ENCODE results near the gene TAF5L. TPM values are rescaled to one million over a fixed set of nuclear protein-coding genes. Genes with fewer than 3 reads are reported as not detected.
A peak's percentile ranks its signal among the peaks of the same experiment; 100 is the strongest.

Gene TAF5L
- total RNA-seq, 1 donor from 2014 or later = 21.7 TPM

DNA sequence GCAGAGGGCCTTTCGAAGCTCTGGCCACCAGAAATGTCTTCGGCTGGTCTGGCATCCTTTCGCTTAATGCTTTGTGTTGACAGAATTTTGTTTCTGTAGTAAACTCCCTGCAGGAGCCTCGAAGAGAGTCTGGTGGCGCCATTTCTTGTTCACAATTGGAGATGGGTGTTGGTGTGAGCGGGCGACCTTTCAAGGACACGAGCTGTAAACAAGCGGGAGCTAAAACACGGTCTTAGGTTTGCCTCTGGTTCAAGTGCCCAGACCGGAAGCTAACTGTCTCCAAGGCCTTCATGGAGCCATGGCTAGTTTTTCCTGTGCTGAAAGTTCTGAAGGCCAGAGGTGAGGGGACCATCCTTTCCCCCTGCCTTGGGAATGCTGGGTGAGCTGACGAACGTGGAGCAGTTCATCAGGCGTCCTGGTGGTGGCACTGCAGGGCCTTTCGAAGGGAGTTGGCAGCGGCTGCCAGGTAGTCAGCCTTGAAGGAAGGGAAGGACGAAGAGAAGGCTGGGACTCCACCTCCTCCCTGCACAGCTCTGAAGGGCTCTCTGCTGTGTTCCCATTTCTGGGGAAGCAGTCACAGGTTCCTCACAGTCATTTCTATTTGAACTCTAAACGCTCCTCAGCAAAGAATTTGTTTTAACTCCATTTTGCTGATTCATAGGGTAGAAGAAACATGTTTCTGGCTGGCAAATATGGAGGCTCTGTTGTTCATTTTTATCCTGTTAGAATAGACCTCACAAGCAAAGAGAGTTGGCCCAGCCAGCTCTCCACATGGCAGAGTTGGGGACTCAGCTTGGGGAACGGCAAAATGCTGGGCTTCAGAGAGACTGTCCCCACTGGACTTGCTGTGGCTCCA is 35.3 kb upstream of the TAF5L start:
- TF ChIP-seq, protein P1, sequence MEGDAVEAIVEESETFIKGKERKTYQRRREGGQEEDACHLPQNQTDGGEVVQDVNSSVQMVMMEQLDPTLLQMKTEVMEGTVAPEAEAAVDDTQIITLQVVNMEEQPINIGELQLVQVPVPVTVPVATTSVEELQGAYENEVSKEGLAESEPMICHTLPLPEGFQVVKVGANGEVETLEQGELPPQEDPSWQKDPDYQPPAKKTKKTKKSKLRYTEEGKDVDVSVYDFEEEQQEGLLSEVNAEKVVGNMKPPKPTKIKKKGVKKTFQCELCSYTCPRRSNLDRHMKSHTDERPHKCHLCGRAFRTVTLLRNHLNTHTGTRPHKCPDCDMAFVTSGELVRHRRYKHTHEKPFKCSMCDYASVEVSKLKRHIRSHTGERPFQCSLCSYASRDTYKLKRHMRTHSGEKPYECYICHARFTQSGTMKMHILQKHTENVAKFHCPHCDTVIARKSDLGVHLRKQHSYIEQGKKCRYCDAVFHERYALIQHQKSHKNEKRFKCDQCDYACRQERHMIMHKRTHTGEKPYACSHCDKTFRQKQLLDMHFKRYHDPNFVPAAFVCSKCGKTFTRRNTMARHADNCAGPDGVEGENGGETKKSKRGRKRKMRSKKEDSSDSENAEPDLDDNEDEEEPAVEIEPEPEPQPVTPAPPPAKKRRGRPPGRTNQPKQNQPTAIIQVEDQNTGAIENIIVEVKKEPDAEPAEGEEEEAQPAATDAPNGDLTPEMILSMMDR (IDR thresholded peaks at IDR 0.05) = peak; percentile 84 to 91 (median 85)
- Histone ChIP-seq H3K27me3 (no peaks in the 10 kb centered on the region), H3K4me3 (no peak overlapping the region), H3K4me1 (no peaks in the 10 kb centered on the region), H3K27ac (peak overlapping the region in 1 of 2 donors; percentile 10), H3K9me3 (no peaks in the 10 kb centered on the region), H3K36me3 (peaks cover 0 to 17% of the 10 kb centered on the region in 2 donors)
- intact Hi-C loops (cut with DNase I) = loop anchor here (1.0 to 5.0 kb wide), 3 partner anchors 406 to 649 kb away; partner anchors contain the start of gene GALNT2
- DNase-seq (ENCODE audit: low spot score in 2 of 2) = peak in 1 of 2 donors; percentile 89

DNA sequence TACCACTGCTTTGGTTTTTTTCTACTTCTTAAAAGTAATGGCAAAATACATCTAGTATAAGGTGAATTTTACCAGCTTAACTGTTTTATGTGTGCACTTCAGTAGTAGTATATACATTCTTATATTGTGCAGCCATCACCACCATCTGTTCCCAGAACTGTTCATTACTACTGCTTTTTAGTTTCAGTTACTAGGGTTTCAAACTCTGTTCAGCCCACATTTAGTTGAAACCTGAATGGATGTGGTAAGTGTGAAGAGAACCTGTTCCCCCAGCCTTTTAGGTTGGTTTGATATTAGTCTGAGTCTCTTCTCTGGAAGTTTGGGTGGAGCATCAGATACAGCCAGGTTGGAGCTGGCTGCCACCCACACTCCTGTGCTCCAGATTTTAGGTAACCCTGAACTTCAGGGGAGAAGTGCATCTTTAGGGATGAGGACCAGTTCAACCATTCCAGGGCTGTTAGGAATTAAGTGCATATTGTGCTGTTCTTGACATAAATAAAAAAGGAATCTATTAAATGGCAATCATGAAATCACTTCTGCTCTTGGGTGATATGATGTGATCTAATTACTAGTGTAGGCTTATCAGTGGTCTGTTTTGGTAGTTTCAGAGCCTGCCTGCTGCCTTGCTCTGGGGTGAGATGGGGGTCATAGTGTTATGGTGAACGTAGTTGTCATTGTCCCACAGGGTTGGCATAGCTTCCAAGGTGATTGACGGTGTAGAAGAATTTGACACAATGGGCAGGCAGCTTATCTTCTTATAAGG is 32.3 kb upstream of the TAF5L start:
- H3K36me3 ChIP-seq = peaks cover 16 to 31% of the 10 kb centered on the region in 2 donors
- intact Hi-C loops (cut with DNase I) = no loop called here
- H3K27me3 ChIP-seq = no peaks in the 10 kb centered on the region
- no peak overlapping the region for H3K27ac ChIP-seq
- no peaks in the 10 kb centered on the region for H3K9me3 ChIP-seq
- no peak for DNase-seq (ENCODE audit: low spot score in 2 of 2)
- no peak overlapping the region for H3K4me3 ChIP-seq
- TF ChIP-seq, protein P1 (IDR thresholded peaks at IDR 0.05) = no peak
- no peaks in the 10 kb centered on the region for H3K4me1 ChIP-seq

DNA sequence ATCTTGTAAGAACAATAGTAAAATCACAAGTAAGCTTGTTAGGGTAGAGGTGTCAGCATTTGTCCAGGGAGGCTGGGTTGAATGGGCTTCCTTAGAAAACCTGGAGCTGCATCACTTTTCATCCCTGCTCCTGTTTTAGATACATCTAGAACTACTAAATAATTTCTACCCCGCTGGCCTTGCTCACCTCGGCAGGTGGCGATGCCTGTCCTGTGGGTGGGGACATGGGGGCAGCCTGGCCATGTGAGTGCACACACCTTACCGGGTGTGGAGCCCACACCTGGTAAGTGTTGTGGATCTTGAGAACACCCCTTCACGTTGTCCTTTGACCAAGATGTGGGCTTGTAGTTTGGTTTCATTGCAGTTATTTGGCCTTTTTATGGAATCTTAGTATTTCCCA is 29.9 kb upstream of the TAF5L start:
- Histone ChIP-seq H3K27me3 (no peaks in the 10 kb centered on the region), H3K4me1 (no peaks in the 10 kb centered on the region), H3K27ac (no peak overlapping the region), H3K36me3 (peaks cover 29 to 39% of the 10 kb centered on the region in 2 donors), H3K9me3 (no peaks in the 10 kb centered on the region), H3K4me3 (no peak overlapping the region)
- TF ChIP-seq, protein P1 (IDR thresholded peaks at IDR 0.05) = no peak
- DNase-seq (ENCODE audit: low spot score in 2 of 2) = no peak
- intact Hi-C loops (cut with DNase I) = no loop called here

DNA sequence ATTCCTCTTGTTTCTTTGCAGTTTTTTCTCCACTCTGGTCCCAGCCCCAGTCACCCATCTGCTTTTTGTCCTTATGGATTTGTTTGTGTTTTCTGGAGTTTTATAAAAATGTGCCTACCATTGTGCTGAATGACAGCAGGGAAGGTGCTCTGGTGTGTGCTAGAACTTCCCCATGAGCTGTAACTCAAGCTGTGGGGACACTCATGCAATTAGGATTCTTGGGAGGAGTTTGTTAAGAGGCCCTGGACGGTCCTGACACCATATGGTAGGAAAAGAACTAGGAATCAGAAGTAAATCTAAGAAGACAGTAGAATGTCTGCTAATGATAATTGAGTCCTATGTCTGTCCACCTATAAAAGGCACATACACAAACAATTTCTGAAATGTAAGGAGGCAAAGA is 27.5 kb upstream of the TAF5L start:
- no peak overlapping the region for H3K27ac ChIP-seq
- H3K4me1 ChIP-seq = no peaks in the 10 kb centered on the region
- H3K4me3 ChIP-seq = no peak overlapping the region
- no peaks in the 10 kb centered on the region for H3K27me3 ChIP-seq
- peaks cover 43 to 48% of the 10 kb centered on the region in 2 donors for H3K36me3 ChIP-seq
- no peaks in the 10 kb centered on the region for H3K9me3 ChIP-seq
- no peak for DNase-seq (ENCODE audit: low spot score in 2 of 2)
- TF ChIP-seq, protein P1 (IDR thresholded peaks at IDR 0.05) = no peak
- intact Hi-C loops (cut with DNase I) = no loop called here

DNA sequence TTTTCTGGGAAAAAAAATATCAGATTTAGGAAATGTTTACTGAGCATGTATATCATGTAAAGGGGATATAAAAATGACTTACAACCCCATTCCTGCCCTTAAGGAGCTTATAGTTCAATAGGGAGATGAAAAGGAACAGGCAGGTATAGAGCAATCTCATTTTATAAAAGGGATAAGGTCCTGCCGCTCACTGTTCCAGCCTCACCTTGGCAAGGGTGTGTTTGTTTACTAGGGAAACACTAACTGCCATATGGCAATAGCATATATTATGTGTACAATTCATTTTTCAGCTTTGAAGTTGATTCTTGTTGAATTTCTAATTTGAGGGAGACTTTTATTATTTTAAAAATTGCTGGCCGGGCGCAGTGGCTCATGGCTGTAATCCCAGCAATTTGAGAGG is 25.6 kb upstream of the TAF5L start:
- H3K4me1 ChIP-seq = no peaks in the 10 kb centered on the region
- TF ChIP-seq, protein P1 (IDR thresholded peaks at IDR 0.05) = no peak
- H3K27me3 ChIP-seq = no peaks in the 10 kb centered on the region
- H3K36me3 ChIP-seq = peaks cover 55 to 66% of the 10 kb centered on the region in 2 donors
- H3K4me3 ChIP-seq = no peak overlapping the region
- no peak overlapping the region for H3K27ac ChIP-seq
- intact Hi-C loops (cut with DNase I) = no loop called here
- no peaks in the 10 kb centered on the region for H3K9me3 ChIP-seq
- DNase-seq (ENCODE audit: low spot score in 2 of 2) = no peak
